Measurements from ENCODE around the gene ANXA2.

Gene ANXA2

GRCh38 chr15:60424006-60424405, 26.2 kb upstream of the ANXA2 start:
- no peak overlapping the region for H2AFZ ChIP-seq (ENCODE audit: low read length)
- no peak overlapping the region for H3K9ac ChIP-seq (ENCODE audit: low read depth, low read length, poor library complexity, severe bottlenecking)
- H3K9me2 ChIP-seq (replicated peaks; ENCODE audit: low read depth, low read length) = no peaks in the 10 kb centered on the region
- no peaks in the 10 kb centered on the region for H3K9me3 ChIP-seq (ENCODE audit: insufficient read depth, low read depth, low read length)
- H3K4me2 ChIP-seq (ENCODE audit: low read depth, low read length, poor library complexity, severe bottlenecking) = no peak overlapping the region
- peaks cover 3% of the 10 kb centered on the region for H3K4me1 ChIP-seq (ENCODE audit: insufficient read depth, low read length, poor library complexity, severe bottlenecking)
- H4K20me1 ChIP-seq (ENCODE audit: insufficient read depth, low read length, poor library complexity, severe bottlenecking) = no peaks in the 10 kb centered on the region
- no peak overlapping the region for H3K4me3 ChIP-seq (ENCODE audit: low read length, poor library complexity, severe bottlenecking)
- no peaks in the 10 kb centered on the region for H3K79me2 ChIP-seq (ENCODE audit: insufficient read depth, low read length)
- TF ChIP-seq CTCF (conservative IDR thresholded peaks at IDR 0.05; ENCODE audit: low read length) (no peak), EZH2phosphoT487 (IDR thresholded peaks at IDR 0.05; ENCODE audit: borderline replicate concordance) (no peak)
- no peaks in the 10 kb centered on the region for H3K27me3 ChIP-seq (ENCODE audit: insufficient read depth, low read length, poor library complexity, severe bottlenecking)
- peaks cover 22% of the 10 kb centered on the region; the same call in 1 of the 2 replicates for H3K36me3 ChIP-seq (ENCODE audit: insufficient read depth, low read length)
- H3F3A ChIP-seq (ENCODE audit: low read depth) = no peaks in the 10 kb centered on the region

DNA sequence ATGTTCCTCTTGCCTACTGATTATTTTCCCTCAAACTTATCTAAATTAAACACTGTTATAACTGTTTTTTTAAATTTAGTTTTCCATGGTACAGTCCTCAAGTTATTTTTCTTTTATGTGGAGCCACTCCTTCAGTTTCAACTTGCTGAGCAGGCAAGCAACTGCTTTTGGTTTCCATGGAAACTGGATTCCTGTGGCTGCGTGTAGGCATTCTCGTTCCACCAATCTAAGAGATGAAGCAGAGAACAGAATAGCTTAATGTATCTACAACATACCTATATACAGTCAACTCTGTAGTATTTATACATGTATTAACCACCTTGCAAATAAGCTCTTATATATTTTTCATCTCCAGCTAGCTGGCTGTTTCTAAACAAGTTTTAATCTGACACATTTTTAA, 25.8 kb upstream of the ANXA2 start:
- H3K4me2 ChIP-seq (ENCODE audit: low read depth, low read length, poor library complexity, severe bottlenecking) = no peak overlapping the region

DNA sequence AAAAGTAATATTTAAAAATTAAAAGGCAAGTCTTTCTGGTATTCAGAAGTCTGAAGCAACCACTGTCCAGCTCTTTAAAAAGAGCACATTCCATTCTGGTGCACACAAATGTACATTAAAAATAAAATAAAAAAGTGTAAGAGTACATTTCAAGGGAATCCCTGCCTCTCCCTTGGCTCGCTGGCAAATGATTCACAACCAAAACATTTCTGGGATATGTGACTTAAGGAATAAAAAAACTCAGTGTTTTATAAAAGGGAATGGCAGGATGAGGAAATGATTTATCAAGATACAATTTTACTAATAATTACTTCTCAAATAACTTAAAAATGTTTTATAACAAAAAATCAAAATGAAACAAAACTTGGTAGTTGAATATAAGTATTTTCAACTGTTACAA, 23.8 kb upstream of the ANXA2 start:
- H2AFZ ChIP-seq (ENCODE audit: low read length) = no peak overlapping the region
- H3K4me3 ChIP-seq (ENCODE audit: low read length, poor library complexity, severe bottlenecking) = no peak overlapping the region
- no peak overlapping the region for H3K4me2 ChIP-seq (ENCODE audit: low read depth, low read length, poor library complexity, severe bottlenecking)
- H4K20me1 ChIP-seq (ENCODE audit: insufficient read depth, low read length, poor library complexity, severe bottlenecking) = no peaks in the 10 kb centered on the region
- 0 out of 2 replicates have a peak, but pooled peaks cover 5% of the 10 kb centered on the region for H3K36me3 ChIP-seq (ENCODE audit: insufficient read depth, low read length)
- H3K9me3 ChIP-seq (ENCODE audit: insufficient read depth, low read depth, low read length) = no peaks in the 10 kb centered on the region
- H3K4me1 ChIP-seq (ENCODE audit: insufficient read depth, low read length, poor library complexity, severe bottlenecking) = peaks cover 3% of the 10 kb centered on the region
- no peaks in the 10 kb centered on the region for H3K9me2 ChIP-seq (replicated peaks; ENCODE audit: low read depth, low read length)
- H3K9ac ChIP-seq (ENCODE audit: low read depth, low read length, poor library complexity, severe bottlenecking) = no peak overlapping the region
- TF ChIP-seq CTCF (conservative IDR thresholded peaks at IDR 0.05; ENCODE audit: low read length) (no peak), EZH2phosphoT487 (IDR thresholded peaks at IDR 0.05; ENCODE audit: borderline replicate concordance) (no peak)
- no peaks in the 10 kb centered on the region for H3K79me2 ChIP-seq (ENCODE audit: insufficient read depth, low read length)
- H3F3A ChIP-seq (ENCODE audit: low read depth) = no peaks in the 10 kb centered on the region
- no peaks in the 10 kb centered on the region for H3K27me3 ChIP-seq (ENCODE audit: insufficient read depth, low read length, poor library complexity, severe bottlenecking)

More for the DNA sequence above, 25.8 kb upstream of the ANXA2 start:
- Histone ChIP-seq H2AFZ (ENCODE audit: low read length) (no peak overlapping the region), H3F3A (ENCODE audit: low read depth) (no peaks in the 10 kb centered on the region), H4K20me1 (ENCODE audit: insufficient read depth, low read length, poor library complexity, severe bottlenecking) (no peaks in the 10 kb centered on the region), H3K4me3 (ENCODE audit: low read length, poor library complexity, severe bottlenecking) (no peak overlapping the region), H3K4me1 (ENCODE audit: insufficient read depth, low read length, poor library complexity, severe bottlenecking) (peaks cover 3% of the 10 kb centered on the region), H3K79me2 (ENCODE audit: insufficient read depth, low read length) (no peaks in the 10 kb centered on the region), H3K9me3 (ENCODE audit: insufficient read depth, low read depth, low read length) (no peaks in the 10 kb centered on the region), H3K36me3 (ENCODE audit: insufficient read depth, low read length) (peaks cover 22% of the 10 kb centered on the region; the same call in 1 of the 2 replicates), H3K9me2 (replicated peaks; ENCODE audit: low read depth, low read length) (no peaks in the 10 kb centered on the region), H3K27me3 (ENCODE audit: insufficient read depth, low read length, poor library complexity, severe bottlenecking) (no peaks in the 10 kb centered on the region), H3K9ac (ENCODE audit: low read depth, low read length, poor library complexity, severe bottlenecking) (no peak overlapping the region)
- TF ChIP-seq CTCF (conservative IDR thresholded peaks at IDR 0.05; ENCODE audit: low read length) (no peak), EZH2phosphoT487 (IDR thresholded peaks at IDR 0.05; ENCODE audit: borderline replicate concordance) (no peak)

Data from Loucy (cell line).